Inferior parietal cortex (tissue), 1 donor: ENCODE data around the gene BTBD16.
A peak's percentile ranks its signal among the peaks of the same experiment; 100 is the strongest.

Experiments
- DNase-seq: peaks from one replicate; pipeline ENCODE4 v3.0.0-alpha.2; 2016; ENCODE audit errors: extremely low spot score

Gene BTBD16

GRCh38 chr10:122343135-122343800, 72.2 kb downstream of the BTBD16 start:
- DNase-seq: no peak

- DNase-seq: no peak
These were observed 72.8 kb downstream of the BTBD16 start for GRCh38 chr10:122343936-122344335.

- peak; percentile 43 for DNase-seq
These were observed 73.7 kb downstream of the BTBD16 start for GRCh38 chr10:122344741-122345258.

GRCh38 chr10:122346326-122346950, 75.3 kb downstream of the BTBD16 start:
- DNase-seq: no peak

- DNase-seq: no peak
These were observed 76.2 kb downstream of the BTBD16 start for GRCh38 chr10:122347170-122347841.

GRCh38 chr10:122348512-122348911, 77.4 kb downstream of the BTBD16 start:
- no peak for DNase-seq

GRCh38 chr10:122348935-122349361, 77.9 kb downstream of the BTBD16 start:
- DNase-seq: no peak

GRCh38 chr10:122349758-122350369, 78.8 kb downstream of the BTBD16 start:
- no peak for DNase-seq

GRCh38 chr10:122350893-122351292, 79.8 kb downstream of the BTBD16 start:
- no peak for DNase-seq

- no peak for DNase-seq
These were observed 81.9 kb downstream of the BTBD16 start for GRCh38 chr10:122352817-122353525.

GRCh38 chr10:122354383-122354782, 83.3 kb downstream of the BTBD16 start:
- DNase-seq: no peak

- DNase-seq: no peak
These were observed 86.6 kb downstream of the BTBD16 start for GRCh38 chr10:122357685-122358084.

- DNase-seq: no peak
These were observed 88.5 kb downstream of the BTBD16 start for GRCh38 chr10:122359621-122360020.

- DNase-seq: no peak
These were observed 90.0 kb downstream of the BTBD16 start for GRCh38 chr10:122361046-122361445.

- no peak for DNase-seq
These were observed 91.0 kb downstream of the BTBD16 start for GRCh38 chr10:122362031-122362592.

GRCh38 chr10:122362621-122363020, 91.5 kb downstream of the BTBD16 start:
- no peak for DNase-seq

GRCh38 chr10:122363311-122363710, 92.2 kb downstream of the BTBD16 start:
- DNase-seq: no peak

- no peak for DNase-seq
These were observed 92.8 kb downstream of the BTBD16 start for GRCh38 chr10:122363722-122364463.

GRCh38 chr10:122368502-122369254, 97.6 kb downstream of the BTBD16 start:
- peak; percentile 64 for DNase-seq

GRCh38 chr10:122373108-122373507, 102.0 kb downstream of the BTBD16 start:
- DNase-seq: no peak
